ENCODE results near the gene THSD7A. TPM values are rescaled to one million over a fixed set of nuclear protein-coding genes. Genes with fewer than 3 reads are reported as not detected.

Gene THSD7A
- total RNA-seq, 1 donor from 2014 or later, result 3.5 TPM

DNA sequence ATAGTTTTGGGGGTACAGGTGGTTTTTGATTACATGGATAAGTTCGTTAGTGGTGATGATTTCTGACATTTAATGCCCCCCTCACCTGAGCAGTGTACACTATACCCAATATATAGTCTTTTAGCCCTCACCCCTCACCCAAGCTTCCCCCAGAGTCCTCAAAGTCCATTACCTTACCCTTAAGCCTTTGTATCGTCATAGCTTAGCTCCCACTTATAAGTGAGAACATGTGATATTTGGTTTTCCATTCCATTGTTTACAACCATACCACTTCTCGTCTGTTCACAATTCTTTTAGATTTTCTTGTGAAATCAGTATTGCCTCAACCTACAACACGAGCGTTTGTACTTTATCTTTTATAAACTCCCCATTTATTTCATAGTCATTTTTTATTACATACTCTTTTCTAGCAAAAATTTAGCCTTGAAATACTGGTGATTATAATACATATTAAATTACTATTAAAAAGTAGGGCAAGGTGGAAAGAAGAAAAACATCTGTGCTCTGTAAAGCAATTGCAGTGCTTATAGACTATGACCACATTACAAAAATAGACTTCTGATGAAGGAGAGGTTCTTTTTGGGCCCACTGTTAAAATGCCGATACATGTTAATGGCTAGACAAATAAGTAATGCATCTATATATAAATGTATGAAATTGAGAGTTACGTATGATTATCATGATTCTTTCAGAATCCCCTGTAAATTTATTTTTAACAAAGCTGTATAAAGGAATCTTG lies 164.8 kb downstream of the THSD7A start:
- no peaks in the 10 kb centered on the region for H3K9me3 Mint-ChIP-seq (ENCODE audit: unreplicated experiment)
- no peak overlapping the region for H3K27ac ChIP-seq (ENCODE audit: low read depth, low read length)
- H3K4me3 Mint-ChIP-seq (ENCODE audit: unreplicated experiment), result no peak overlapping the region
- no peak for FAIRE-seq
- H3K36me3 ChIP-seq (ENCODE audit: insufficient read depth, low read length), result no peaks in the 10 kb centered on the region
- no peaks in the 10 kb centered on the region for H3K27me3 ChIP-seq (ENCODE audit: insufficient read depth, low read length)
- H3K79me2 ChIP-seq (ENCODE audit: insufficient read depth, low read length), result no peaks in the 10 kb centered on the region
- H3K36me3 Mint-ChIP-seq (ENCODE audit: low read depth, unreplicated experiment), result no peaks in the 10 kb centered on the region
- H4K20me1 ChIP-seq (ENCODE audit: insufficient read depth, low read length), result no peaks in the 10 kb centered on the region
- H3K4me1 ChIP-seq (ENCODE audit: insufficient read depth, low read length), result no peaks in the 10 kb centered on the region
- no peaks in the 10 kb centered on the region for H3K27me3 Mint-ChIP-seq (ENCODE audit: low read depth, unreplicated experiment)
- H3K9me3 ChIP-seq (ENCODE audit: insufficient read depth, low read depth, low read length), result no peaks in the 10 kb centered on the region
- no peak overlapping the region for H3K9ac ChIP-seq (ENCODE audit: low read length)
- no peak for DNase-seq (ENCODE audit: low read depth)
- H3K4me2 ChIP-seq (ENCODE audit: low read length), result no peak overlapping the region
- no peak overlapping the region for H3K27ac Mint-ChIP-seq (ENCODE audit: unreplicated experiment)
- no peak overlapping the region for H2AFZ ChIP-seq (ENCODE audit: low read depth, low read length)
- TF ChIP-seq, protein P1, sequence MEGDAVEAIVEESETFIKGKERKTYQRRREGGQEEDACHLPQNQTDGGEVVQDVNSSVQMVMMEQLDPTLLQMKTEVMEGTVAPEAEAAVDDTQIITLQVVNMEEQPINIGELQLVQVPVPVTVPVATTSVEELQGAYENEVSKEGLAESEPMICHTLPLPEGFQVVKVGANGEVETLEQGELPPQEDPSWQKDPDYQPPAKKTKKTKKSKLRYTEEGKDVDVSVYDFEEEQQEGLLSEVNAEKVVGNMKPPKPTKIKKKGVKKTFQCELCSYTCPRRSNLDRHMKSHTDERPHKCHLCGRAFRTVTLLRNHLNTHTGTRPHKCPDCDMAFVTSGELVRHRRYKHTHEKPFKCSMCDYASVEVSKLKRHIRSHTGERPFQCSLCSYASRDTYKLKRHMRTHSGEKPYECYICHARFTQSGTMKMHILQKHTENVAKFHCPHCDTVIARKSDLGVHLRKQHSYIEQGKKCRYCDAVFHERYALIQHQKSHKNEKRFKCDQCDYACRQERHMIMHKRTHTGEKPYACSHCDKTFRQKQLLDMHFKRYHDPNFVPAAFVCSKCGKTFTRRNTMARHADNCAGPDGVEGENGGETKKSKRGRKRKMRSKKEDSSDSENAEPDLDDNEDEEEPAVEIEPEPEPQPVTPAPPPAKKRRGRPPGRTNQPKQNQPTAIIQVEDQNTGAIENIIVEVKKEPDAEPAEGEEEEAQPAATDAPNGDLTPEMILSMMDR (IDR thresholded peaks at IDR 0.05; ENCODE audit: insufficient read depth, low read depth, low read length), result no peak
- TF ChIP-seq EZH2 (IDR thresholded peaks at IDR 0.05; ENCODE audit: insufficient read depth, low read length), result no peak
- no peak overlapping the region for H3K4me3 ChIP-seq (ENCODE audit: insufficient read depth, low read depth, low read length)
- H3K4me1 Mint-ChIP-seq (ENCODE audit: low read depth, unreplicated experiment), result no peaks in the 10 kb centered on the region

DNA sequence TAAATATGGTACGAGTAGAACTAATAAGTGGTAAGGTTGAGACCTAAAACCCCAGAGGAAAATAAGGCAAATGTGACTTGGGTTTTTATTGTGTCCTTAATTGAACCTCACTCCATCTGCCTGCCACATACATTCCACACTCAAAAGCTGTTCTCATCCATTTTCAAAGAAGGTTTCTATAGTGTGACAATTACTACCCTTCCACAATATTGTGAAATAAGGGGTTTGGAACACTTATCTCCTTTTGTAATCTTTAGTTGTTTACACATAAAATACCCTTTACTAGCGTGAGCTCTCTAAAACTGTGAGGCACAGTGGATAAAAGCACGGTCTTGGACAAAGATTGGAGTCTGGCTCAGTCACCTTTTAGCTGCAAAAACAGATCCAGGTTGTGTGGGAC lies 166.6 kb downstream of the THSD7A start:
- Histone ChIP-seq H3K27ac (ENCODE audit: low read depth, low read length) (no peak overlapping the region), H3K4me1 (ENCODE audit: insufficient read depth, low read length) (no peaks in the 10 kb centered on the region), H3K9ac (ENCODE audit: low read length) (no peak overlapping the region), H3K9me3 (ENCODE audit: insufficient read depth, low read depth, low read length) (no peaks in the 10 kb centered on the region), H3K36me3 (ENCODE audit: insufficient read depth, low read length) (no peaks in the 10 kb centered on the region), H3K4me3 (ENCODE audit: insufficient read depth, low read depth, low read length) (no peak overlapping the region), H2AFZ (ENCODE audit: low read depth, low read length) (no peak overlapping the region), H4K20me1 (ENCODE audit: insufficient read depth, low read length) (no peaks in the 10 kb centered on the region), H3K27me3 (ENCODE audit: insufficient read depth, low read length) (no peaks in the 10 kb centered on the region), H3K79me2 (ENCODE audit: insufficient read depth, low read length) (no peaks in the 10 kb centered on the region), H3K4me2 (ENCODE audit: low read length) (no peak overlapping the region)
- Mint-ChIP-seq H3K36me3 (ENCODE audit: low read depth, unreplicated experiment) (no peaks in the 10 kb centered on the region), H3K27me3 (ENCODE audit: low read depth, unreplicated experiment) (no peaks in the 10 kb centered on the region), H3K27ac (ENCODE audit: unreplicated experiment) (no peak overlapping the region), H3K9me3 (ENCODE audit: unreplicated experiment) (no peaks in the 10 kb centered on the region), H3K4me3 (ENCODE audit: unreplicated experiment) (no peak overlapping the region), H3K4me1 (ENCODE audit: low read depth, unreplicated experiment) (no peaks in the 10 kb centered on the region)
- TF ChIP-seq EZH2 (IDR thresholded peaks at IDR 0.05; ENCODE audit: insufficient read depth, low read length), result no peak
- TF ChIP-seq, protein P1 (IDR thresholded peaks at IDR 0.05; ENCODE audit: insufficient read depth, low read depth, low read length), result no peak
- FAIRE-seq (no peak), DNase-seq (ENCODE audit: low read depth) (no peak)

DNA sequence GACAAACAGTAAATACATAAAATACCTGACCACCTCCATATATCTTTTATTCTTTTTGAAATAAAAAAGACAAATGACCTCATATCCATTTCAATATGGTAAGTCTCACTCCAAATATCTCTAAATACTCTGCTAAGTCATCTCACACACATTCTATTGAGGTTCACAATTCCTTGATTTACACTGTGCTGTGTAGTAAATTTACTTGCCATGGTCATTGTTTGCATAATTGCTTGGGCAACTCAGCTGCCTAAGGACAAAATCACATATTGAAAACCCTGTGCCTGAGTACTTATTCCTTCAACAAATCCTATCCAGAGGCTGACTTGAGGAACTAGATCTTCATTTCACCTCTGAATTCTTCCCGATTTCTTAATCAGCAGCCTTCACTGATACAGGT lies 176.4 kb downstream of the THSD7A start:
- Histone ChIP-seq H3K79me2 (ENCODE audit: insufficient read depth, low read length) (no peaks in the 10 kb centered on the region), H3K4me1 (ENCODE audit: insufficient read depth, low read length) (no peaks in the 10 kb centered on the region), H3K27ac (ENCODE audit: low read depth, low read length) (no peak overlapping the region), H3K4me3 (ENCODE audit: insufficient read depth, low read depth, low read length) (no peak overlapping the region), H3K4me2 (ENCODE audit: low read length) (no peak overlapping the region), H3K27me3 (ENCODE audit: insufficient read depth, low read length) (no peaks in the 10 kb centered on the region), H3K9ac (ENCODE audit: low read length) (no peak overlapping the region), H3K36me3 (ENCODE audit: insufficient read depth, low read length) (no peaks in the 10 kb centered on the region), H3K9me3 (ENCODE audit: insufficient read depth, low read depth, low read length) (no peaks in the 10 kb centered on the region), H4K20me1 (ENCODE audit: insufficient read depth, low read length) (no peaks in the 10 kb centered on the region), H2AFZ (ENCODE audit: low read depth, low read length) (no peak overlapping the region)
- H3K4me1 Mint-ChIP-seq (ENCODE audit: low read depth, unreplicated experiment), result no peaks in the 10 kb centered on the region
- no peaks in the 10 kb centered on the region for H3K36me3 Mint-ChIP-seq (ENCODE audit: low read depth, unreplicated experiment)
- no peak overlapping the region for H3K27ac Mint-ChIP-seq (ENCODE audit: unreplicated experiment)
- H3K4me3 Mint-ChIP-seq (ENCODE audit: unreplicated experiment), result no peak overlapping the region
- H3K9me3 Mint-ChIP-seq (ENCODE audit: unreplicated experiment), result no peaks in the 10 kb centered on the region
- H3K27me3 Mint-ChIP-seq (ENCODE audit: low read depth, unreplicated experiment), result no peaks in the 10 kb centered on the region
- FAIRE-seq, result no peak
- no peak for DNase-seq (ENCODE audit: low read depth)
- TF ChIP-seq, protein P1 (IDR thresholded peaks at IDR 0.05; ENCODE audit: insufficient read depth, low read depth, low read length), result no peak
- no peak for TF ChIP-seq EZH2 (IDR thresholded peaks at IDR 0.05; ENCODE audit: insufficient read depth, low read length)
